C4-2B (cell line): ENCODE results near the gene CCDC69.

Experiments used
- H3K27ac ChIP-seq: fragments of 450-650 bp; 2 replicates; pipeline ENCODE4 v1.5.1; 2017
- ZFX ChIP-seq: fragments of 450-650 bp; IDR thresholded peaks from 2 replicates; pipeline ENCODE4 v1.6.1; 2017
- TF ChIP-seq, protein P1 (sequence below): fragments of 450-650 bp; conservative IDR thresholded peaks from 2 replicates; pipeline ENCODE4 v1.5.1; 2017; ENCODE audit warnings: mild to moderate bottlenecking

Gene CCDC69

DNA sequence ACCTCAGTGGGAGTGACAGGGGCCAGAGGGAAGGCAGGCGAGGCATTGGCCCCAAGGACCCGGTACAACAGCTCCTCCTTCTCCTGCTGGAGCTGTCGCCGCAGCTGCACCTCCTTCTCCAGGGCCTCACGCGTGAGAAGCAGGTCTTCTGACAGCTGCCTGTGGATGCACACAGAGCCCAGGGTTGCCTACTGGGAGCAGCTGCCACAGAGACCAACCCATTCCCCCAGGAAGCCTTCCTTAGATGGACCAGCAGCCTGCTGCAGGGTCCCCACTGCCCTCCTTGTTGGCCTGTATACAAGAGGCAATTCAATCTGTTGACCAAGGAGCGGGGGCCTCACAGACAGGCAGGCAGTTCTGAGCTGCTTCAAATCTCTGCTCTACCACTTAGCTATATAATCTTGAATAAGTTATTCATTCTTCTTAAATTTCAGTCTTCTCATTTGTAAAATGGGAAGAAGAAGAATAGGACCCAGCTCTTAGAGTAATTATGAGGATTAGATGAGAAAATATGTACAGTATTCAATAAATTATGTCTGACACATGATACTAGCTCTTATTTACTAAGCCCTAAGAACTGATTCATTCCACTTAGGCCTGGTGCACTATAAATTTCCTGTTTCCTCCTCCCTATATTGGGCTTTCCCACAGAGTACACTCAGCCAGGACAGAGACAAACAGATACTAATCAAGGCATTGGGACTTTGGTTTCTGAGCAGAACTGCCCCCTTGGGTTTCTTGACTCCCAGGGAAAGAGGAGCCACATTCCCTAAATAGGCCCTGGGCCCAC, 40.2 kb downstream of the CCDC69 start:
- TF ChIP-seq, protein P1, sequence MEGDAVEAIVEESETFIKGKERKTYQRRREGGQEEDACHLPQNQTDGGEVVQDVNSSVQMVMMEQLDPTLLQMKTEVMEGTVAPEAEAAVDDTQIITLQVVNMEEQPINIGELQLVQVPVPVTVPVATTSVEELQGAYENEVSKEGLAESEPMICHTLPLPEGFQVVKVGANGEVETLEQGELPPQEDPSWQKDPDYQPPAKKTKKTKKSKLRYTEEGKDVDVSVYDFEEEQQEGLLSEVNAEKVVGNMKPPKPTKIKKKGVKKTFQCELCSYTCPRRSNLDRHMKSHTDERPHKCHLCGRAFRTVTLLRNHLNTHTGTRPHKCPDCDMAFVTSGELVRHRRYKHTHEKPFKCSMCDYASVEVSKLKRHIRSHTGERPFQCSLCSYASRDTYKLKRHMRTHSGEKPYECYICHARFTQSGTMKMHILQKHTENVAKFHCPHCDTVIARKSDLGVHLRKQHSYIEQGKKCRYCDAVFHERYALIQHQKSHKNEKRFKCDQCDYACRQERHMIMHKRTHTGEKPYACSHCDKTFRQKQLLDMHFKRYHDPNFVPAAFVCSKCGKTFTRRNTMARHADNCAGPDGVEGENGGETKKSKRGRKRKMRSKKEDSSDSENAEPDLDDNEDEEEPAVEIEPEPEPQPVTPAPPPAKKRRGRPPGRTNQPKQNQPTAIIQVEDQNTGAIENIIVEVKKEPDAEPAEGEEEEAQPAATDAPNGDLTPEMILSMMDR = no peak
- no peak for TF ChIP-seq ZFX
- H3K27ac ChIP-seq = no peak overlapping the region

DNA sequence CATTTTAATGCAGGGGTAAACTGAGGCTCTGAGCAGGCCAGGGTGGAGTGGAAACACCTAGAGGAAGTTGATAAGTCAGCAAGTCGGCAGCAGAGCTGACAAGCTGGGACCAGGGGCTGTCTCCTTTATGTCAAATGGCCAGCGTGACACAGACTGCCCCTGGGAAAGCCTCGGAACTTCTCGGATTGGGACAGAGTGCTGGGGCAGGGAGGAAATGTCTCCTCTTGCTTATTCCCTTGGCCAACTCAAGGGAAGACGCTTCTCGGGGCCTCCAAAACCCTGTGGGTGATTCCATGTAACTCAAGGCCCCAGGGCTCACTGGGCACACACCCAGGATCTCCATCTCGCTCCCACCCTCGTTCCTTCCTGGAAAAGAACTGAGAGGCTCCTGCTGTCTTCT, 40.9 kb downstream of the CCDC69 start:
- no peak overlapping the region for H3K27ac ChIP-seq
- no peak for TF ChIP-seq ZFX
- TF ChIP-seq, protein P1 = no peak

DNA sequence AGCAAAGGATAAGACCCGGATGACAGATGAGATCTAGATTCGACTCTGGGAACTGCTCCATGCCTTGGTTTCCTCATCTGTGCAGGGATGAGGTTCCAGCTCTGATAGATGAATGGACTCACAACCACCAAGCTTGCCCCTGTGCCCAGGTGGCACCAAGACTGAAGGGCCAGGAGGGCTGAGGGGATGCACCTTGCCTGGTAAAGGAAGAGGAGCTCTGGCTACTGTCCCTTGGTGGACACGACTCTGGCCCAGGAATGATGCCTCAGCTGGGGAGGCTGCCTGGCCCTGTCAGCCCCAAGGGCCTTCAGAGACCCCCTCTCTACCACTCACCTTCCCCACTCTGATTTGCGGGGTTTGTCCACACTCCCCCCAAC, 41.4 kb downstream of the CCDC69 start:
- H3K27ac ChIP-seq = no peak overlapping the region
- TF ChIP-seq ZFX = no peak
- TF ChIP-seq, protein P1 = no peak

DNA sequence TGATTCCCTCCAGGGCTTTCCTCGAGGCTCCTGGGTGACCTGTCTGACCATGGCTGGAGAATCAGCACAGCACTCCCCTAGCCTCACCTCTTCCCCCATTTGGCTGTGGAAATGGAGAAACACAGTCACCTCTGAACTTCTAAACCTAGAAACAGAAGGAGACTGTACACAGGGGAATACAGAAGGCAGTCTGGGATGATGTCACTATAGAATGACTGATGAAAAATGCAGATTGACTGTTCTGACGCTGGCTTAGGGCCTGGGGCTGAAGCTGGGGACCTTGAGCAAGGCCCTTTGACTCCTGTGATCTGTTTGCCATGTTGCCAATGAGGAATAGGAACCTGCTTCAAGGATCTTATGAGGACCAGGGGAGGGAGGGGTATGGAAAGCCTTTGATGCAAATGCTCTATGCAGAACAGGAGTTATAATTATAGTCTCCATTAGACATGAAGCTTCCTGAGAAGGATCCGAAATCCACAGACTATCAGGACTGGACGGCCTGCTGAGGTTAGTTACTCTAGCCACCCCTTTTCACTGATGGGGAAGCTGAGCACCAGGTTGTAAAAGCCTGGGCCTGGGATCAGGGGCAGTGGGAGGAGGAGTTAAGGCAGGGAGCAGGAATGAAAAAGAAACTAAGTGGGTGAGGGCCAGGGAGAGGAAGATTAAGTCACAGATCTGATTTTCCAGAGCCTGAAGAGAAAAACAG, 41.9 kb downstream of the CCDC69 start:
- no peak for TF ChIP-seq ZFX
- TF ChIP-seq, protein P1 = no peak
- no peak overlapping the region for H3K27ac ChIP-seq

DNA sequence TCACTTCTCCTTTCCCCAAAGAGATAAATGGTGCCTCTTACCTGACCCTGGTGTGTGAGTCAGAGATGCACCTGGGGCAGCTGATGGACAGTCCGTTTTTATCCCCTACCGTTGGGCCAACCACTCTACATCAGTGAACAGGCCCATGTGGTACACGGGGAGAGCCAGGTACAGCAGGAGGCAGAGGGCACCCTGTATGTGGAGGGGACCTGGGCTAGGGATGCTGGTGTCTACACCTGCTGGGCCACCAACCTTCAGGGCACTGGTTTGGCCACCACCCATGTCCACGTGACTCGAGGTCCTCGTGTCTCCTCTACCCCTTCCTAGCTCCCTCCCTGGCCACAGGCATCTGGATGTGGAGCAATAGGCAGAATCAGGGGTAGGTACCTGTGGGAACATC, 43.6 kb downstream of the CCDC69 start:
- no peak overlapping the region for H3K27ac ChIP-seq
- TF ChIP-seq ZFX = no peak
- TF ChIP-seq, protein P1 = no peak

DNA sequence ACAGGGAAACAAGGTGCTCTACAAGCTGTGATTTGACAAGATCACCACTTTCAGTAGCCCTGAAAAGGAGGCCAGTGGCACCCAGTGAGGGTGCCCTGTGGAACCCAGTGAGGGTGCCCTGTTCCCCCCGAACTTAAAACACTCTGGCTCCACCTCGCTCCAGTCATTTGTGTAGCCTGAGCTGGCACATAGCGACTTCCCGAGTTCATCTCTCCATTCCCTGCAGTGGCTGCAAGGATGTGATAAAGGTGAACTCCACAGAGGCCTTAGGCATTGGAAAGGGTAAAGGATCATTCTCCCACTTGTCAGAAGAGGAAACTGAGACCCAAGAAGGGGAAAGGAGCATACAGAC, 44.4 kb downstream of the CCDC69 start:
- TF ChIP-seq, protein P1 = no peak
- no peak for TF ChIP-seq ZFX
- no peak overlapping the region for H3K27ac ChIP-seq

DNA sequence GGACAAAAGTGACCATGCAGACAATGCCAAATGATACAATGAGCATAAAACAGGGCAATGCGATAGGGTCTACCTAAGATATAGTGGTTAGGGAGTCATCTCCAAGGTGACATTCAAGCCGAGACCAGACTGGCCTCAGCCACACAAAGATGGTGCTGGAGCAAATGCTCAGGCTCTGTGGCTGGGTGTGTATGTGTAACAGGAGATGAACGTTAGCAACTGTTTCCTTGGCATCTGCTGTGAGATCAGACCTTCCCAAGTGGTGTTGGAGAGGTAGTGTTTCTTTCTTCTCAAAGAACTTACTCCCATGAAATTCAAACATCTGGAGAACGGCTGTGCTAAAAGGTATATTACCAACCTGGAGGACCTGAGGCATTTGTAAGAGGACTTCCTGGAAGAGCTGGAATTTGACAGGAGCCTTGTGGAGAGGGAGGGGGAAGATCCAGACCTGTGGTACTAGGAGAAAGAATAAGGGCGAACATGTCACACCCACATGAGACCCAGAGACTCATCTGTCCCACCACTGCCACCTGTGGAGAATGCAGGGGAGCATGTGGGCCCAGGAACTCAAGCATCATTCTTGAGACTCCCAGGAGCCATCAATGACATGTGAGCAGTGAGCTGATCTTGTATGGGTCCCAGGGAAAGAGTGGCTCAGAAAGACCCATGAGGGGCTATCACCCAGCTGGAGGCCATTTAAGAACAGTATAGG, 45.0 kb downstream of the CCDC69 start:
- TF ChIP-seq, protein P1 = no peak
- no peak for TF ChIP-seq ZFX
- H3K27ac ChIP-seq = no peak overlapping the region
